ENCODE data around the gene KCNQ1OT1. TPM values are rescaled to one million over a fixed set of nuclear protein-coding genes. Genes with fewer than 3 reads are reported as not detected.

The KCNQ1OT1 gene
- total RNA-seq, 1 donor from 2014 or later = 1.2 TPM

GRCh38 chr11:2625183-2625582 lies 74.6 kb downstream of the KCNQ1OT1 start:
- no peak for DNase-seq (ENCODE audit: low spot score)
- ATAC-seq = no peak

GRCh38 chr11:2621894-2622293 lies 77.9 kb downstream of the KCNQ1OT1 start:
- no peak for ATAC-seq
- no peak for DNase-seq (ENCODE audit: low spot score)

- no peak for DNase-seq (ENCODE audit: low spot score)
- ATAC-seq = peak; percentile 88
Measured at GRCh38 chr11:2612884-2613571, 86.8 kb downstream of the KCNQ1OT1 start.

DNA sequence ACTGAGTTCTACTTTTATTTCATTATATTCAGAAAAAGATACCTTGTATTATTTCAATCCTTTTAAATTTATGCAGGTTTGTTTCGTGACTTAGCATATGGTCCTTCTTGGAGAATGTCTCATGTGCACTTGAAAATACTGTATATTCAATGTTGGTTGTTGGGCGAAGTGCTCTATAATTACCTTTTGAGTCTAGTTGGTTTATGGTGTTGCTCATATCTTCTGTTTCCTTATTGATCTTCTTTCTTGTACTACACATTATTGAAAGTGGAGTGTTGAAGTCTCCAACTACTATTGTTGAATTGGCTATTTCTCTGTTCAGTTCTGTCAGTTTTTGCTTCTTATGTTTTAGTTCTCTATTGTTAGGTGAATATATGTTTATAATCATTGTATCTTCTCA lies 90.4 kb downstream of the KCNQ1OT1 start:
- DNase-seq (ENCODE audit: low spot score) (no peak), ATAC-seq (no peak)

DNA sequence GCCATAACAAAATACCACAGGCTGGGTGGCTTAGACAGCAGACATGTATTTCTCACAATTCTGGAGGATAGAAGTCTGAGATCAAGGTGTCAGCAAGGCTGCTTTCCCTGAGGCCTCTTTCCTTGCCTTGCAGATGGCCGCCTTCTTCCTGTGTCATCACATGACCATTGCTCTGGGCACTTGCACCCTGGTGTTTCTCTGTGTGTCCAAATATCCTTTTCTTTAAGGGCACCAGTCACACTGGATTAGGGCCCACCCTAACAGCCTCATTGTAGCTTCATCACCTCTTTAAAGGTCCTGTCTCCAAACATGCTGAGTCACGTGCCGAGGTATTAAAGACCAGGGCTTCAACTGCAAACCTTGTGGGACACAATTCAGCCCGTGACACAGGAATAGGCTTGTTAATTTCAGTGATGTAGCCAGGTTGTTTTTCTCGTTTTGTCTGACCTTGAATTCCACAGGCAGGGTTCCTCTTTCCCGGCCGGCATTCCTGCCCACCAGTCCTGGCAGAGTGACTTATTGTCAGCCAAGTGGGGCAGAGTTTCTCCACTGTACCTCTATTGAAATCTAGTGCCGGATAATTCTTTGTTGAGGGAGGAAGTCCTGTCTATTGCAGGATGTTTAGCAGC lies 100.1 kb downstream of the KCNQ1OT1 start:
- DNase-seq (ENCODE audit: low spot score) = no peak
- no peak for ATAC-seq

DNA sequence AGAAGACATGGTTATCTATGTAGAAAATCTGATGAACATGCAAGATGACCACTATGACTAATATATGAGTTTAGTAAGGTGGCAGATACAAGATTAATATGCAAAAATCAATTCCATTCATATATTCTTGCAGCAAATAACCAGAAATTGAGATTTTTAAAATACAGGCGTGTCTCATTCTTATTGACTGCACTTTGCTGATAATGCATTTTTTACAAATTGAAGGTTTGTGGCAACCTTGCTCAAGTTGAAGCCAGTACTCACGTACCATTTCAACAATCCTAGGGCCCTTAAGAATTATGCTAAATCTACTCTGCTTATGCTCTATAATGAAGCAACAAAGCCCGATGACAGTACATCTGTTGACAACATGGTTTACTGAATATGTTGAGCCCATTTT lies 104.6 kb downstream of the KCNQ1OT1 start:
- ATAC-seq (no peak), DNase-seq (ENCODE audit: low spot score) (no peak)

DNA sequence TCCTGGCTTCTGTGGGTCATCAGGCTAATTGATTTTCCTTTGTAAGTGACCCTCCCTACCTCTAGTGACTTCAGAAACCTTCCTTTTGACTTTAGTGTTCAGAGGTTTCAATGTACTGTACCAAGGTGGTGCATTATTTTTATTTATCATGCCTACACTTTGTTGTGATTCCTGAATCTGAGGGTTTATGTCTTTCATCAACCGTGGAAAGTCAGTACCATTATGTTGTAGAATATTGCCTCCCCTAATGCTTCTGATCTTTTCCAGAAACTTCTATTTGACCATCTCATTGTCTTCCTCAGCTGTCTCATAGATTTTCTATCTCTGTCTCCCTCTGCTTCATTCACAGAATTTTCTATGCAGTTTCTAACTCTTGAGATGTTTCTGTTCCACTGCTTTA lies 105.5 kb downstream of the KCNQ1OT1 start:
- no peak for DNase-seq (ENCODE audit: low spot score)
- ATAC-seq = no peak

GRCh38 chr11:2593393-2593950 lies 106.3 kb downstream of the KCNQ1OT1 start:
- no peak for ATAC-seq
- no peak for DNase-seq (ENCODE audit: low spot score)

DNA sequence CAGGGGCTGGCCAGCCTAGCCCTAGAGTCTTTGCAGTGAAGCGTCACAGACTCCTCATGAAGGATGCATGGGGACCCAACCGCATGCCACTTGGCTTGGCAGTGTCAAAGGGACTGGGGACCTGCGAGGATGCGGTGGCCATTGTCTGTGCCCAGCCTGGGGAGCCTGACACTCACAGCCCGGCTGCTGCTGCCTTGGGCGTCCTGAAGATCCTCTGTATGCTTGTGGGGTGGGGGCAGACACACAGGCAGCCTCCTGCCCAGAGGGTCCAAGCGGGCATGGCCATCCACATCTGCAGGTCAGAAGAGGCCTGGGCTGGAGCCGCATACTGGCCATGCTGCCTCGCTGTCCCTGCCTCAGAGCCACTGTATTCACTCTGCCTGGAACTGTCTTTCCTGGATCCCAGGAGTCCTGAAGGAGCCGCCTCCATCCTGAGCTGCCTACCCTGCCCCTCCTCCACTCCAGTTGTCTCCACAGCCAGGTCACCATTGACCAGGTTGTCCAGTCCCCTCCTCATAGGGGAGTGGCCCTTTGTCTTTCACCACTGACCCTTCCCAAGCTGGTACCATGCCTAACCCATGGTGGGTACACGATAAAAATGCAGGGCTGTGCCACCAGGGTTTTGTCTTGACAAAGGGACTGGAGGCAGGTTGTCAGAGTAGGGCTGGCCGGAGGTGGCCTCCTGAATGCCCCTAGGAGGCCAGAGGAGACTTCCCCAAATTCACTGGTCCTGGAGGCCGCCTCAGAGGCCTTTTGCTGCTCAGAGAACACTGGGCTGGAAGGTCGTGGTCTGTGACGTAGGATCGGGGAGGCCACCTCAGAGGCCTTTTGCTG lies 107.0 kb downstream of the KCNQ1OT1 start:
- ATAC-seq (no peak), DNase-seq (ENCODE audit: low spot score) (no peak)

GRCh38 chr11:2591805-2592204 lies 108.0 kb downstream of the KCNQ1OT1 start:
- ATAC-seq (no peak), DNase-seq (ENCODE audit: low spot score) (no peak)

DNA sequence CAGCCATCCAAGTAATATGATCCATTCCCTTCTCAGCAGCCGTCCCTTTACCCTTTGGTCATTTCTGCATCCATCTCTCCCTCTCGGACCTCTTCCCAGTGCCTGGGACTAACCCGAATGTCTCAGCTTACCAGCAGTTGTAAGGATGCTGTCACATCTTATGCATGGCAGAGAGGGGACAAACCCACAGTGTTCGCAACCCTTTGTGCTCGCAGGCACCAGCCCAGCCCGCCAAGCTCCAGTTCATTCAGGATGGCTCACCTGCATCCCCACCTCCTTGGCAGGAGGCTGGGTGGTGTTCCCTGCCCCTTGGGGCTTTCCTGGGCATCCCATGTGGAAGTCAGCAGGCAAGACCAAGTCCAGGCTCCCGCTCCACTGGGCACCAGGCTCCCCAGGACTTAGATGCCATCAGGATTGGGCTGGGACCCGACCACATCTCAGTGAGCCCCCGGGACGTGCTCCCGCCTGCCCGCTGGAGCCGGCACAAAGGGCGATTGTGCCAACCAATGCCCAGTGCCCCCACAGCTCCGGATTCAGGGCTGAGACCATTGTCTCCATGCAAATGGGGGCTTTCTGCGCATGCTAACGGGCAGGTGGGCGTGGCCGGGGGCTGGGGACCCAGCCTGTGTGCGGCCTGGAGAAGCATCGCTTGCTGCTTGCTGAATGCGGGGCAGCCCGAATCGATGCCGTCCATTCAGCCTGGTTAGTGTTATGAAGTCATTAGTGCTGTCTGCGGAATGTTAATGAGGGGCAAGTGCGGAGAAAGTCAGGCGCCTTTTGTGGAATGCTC lies 108.6 kb downstream of the KCNQ1OT1 start:
- DNase-seq (ENCODE audit: low spot score) (no peak), ATAC-seq (no peak)

DNA sequence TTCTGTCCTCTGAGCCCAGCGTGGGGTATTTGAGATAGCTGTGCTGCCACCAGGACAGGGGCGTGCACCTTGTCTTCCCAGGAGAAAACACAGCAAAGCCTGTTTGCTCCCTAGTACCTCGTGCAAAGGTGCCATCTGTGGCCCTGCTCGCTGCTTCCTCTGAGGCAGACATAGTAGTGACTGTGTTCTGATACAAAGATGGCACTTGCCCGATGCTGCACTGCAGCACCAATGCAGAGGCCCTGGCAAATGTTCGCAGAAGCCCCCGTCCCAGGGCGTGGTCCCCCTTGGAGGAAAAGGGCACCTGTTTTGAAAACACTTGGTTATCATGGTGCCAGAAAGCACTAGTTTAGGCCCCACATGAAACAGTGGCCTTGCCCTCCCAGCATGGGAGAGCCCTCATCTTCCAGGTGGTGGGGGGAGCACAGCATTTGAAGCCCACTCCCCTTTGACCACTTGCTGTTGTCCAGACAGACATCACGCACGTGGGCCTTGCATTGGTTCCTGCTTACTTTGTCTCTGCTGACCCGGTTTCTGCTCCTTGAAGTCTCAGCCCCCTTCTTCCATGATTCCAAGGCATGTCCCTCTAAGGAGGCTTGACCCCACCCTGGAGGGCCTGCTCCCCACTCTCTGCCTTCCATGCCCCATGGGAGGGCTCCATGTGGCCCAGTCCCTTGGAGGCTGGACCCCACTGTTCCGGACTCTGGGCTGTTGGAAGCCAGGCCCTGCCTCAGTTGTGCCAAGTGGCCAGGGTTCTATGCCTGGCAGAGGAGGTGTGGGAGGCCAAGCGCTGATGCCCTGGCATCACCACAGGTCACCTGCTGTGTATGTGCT lies 109.4 kb downstream of the KCNQ1OT1 start:
- ATAC-seq = no peak
- no peak for DNase-seq (ENCODE audit: low spot score)

- DNase-seq (ENCODE audit: low spot score) = no peak
- ATAC-seq = no peak
Measured at GRCh38 chr11:2589538-2589934, 110.3 kb downstream of the KCNQ1OT1 start.

GRCh38 chr11:2588809-2589537 lies 110.8 kb downstream of the KCNQ1OT1 start:
- ATAC-seq = no peak
- no peak for DNase-seq (ENCODE audit: low spot score)

DNA sequence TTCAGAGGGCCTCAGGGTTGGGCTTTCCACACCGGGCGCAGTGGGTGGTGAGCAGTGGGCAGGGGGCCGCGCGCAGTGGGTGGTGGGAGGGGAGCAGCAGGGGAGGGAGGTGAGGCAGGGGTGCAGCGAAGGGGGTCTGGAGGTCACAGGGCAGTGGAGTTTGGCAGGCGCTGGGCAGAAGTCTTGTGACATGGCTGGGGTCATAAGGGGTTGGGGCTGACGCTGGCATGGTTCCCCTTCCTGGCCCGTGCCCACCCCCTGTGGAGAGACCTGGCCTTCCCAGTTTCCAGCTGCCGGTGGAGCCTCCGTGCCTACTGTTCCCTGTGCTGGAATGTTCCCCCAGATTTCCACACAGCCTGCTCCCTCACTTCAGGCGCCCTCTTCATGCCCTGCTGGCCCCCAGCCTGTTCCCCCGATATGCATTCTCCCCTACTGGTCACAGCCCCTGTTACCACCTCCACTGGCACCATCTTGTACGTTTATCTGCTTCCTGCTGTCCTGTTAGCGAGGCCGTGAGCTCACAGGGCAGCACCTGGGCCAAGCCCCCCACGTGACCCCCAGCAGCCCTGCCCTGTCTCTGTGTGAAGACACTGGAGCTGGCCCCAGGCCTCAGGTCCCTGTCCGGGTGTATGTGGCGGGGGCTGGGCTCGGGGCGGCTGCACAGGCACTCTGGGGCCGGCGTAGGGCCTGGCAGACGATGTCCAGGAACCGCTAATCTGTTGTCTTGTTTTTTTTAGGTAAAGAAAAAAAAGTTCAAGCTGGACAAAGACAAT lies 111.6 kb downstream of the KCNQ1OT1 start:
- DNase-seq (ENCODE audit: low spot score) = no peak
- no peak for ATAC-seq

- DNase-seq (ENCODE audit: low spot score) = no peak
- ATAC-seq = no peak
Measured at GRCh38 chr11:2587132-2587930, 112.5 kb downstream of the KCNQ1OT1 start.

- ATAC-seq (no peak), DNase-seq (ENCODE audit: low spot score) (no peak)
Measured at GRCh38 chr11:2586793-2587131, 113.0 kb downstream of the KCNQ1OT1 start.

Data from left lobe of liver (tissue), 2 donors.